ENCODE measurements around the gene SH2D2A.

DNA sequence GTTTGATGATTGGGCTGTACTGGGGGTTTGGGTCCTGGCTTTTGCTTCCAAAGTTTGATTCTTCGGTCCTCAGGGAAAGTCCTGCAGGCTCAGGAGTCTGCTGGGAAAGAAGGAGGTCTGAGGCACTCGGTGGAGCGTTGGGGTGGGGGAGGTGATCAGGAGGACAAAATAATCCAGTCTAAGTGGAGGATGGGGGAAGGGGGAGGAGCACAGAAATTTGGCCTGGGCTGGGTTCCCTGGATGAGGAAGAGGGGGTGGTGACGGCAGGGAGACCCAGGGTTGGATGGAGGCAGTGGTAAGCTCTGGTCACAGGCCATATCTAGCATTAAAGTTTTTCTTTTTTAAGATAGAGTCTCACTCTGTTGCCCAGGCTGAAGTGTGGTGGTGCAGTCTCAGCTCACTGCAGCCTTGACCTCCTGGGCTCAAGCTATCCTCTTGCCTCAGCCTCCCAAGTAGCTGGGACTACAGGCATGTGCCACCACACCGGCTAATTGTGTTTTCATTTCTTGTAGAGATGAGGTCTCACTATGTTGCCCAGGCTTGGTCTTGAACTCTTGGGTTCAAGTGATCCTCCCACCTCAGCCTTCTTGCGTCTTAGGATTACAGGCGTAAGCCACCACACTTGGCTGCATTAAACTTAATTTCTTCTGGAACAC is 6.8 kb downstream of the SH2D2A start:
- TF ChIP-seq EZH2 (IDR thresholded peaks at IDR 0.05; ENCODE audit: borderline replicate concordance), result no peak
- no peak for TF ChIP-seq CTCF (IDR thresholded peaks at IDR 0.05; ENCODE audit: poor library complexity)
